ENCODE data around the gene HOXA11.

Gene HOXA11

DNA sequence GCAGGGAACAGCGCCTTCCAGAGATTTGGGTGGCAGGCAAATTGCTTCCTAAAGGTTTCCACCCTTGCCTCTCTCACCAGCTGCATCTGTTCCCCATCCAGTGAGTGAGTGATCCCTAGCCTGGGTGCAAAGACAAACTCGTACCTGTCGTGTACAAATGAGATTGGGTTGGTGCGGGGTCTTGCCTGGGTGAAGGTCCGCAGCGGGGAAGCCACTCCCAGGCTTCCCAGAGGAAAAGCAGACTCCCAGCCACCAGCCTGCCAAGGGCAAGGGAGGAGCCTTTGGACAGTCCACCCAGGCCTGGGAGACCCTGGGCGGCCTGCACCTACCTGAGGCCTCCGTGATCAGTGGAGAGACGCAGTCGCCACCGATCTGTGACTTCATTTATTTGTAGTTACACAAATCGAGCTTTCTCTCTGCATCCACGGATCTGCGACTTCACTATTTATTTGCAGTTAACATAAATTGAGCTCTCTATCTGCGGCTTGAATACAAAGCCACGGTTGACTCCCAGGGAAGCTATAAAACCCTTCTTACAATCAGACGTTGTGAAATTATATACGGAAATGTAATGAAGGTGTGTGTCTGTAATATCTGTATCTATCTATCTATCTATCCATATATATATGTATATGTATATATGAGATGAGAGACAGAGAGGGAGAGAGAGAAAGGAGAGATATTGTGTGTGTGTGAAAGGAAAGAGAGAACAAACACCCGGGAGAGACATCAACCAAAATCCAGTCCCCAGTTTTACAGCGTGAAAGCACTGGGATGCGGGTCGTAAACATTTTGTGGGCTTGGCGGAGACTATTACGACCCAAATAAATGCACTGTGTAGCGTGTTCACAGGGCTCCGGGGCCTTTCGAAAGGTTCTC, 25.5 kb downstream of the HOXA11 start:
- DNase-seq (ENCODE audit: low read depth in 1 of 2, low spot score in 1 of 2): no peak

DNA sequence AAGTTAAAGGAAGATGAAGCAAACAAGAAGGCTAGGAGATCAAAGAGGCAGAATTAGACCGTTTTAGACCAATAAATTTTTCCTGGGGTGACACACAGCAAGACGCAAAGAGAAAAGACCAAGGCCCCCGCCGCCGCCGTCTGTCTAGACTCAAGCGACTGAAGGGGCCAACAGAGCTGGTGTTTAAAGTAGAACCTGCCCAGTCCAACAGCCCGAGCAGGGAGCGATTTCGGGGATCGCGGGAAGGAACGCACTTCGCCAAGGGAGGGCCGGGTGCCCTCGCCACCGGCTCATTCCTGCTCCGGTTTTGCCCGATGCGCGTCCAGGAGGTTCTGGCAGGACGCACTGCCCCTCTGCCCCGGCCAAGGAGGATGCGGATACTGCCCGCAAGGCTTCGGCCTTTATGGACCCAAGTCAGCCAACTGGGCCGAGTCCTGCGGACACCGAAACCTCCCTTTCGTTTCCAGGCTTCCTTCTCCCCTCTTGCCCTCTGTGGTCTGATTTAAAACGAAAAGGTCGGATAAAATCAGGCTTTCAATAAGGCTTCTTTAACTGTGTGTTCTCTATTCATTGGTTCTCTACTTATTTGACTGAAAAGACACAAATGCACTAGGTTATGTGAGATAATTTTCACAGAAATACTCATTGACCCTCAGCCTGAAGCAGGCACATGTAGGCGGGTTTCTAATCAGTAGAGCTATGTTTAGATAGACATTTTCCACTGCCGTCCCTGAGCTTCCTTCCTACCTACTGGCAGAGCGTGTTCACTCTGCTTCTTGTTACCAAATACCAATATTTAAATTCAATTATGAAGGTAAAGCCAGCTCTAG, 26.4 kb downstream of the HOXA11 start:
- no peak for DNase-seq (ENCODE audit: low read depth in 1 of 2, low spot score in 1 of 2)

DNA sequence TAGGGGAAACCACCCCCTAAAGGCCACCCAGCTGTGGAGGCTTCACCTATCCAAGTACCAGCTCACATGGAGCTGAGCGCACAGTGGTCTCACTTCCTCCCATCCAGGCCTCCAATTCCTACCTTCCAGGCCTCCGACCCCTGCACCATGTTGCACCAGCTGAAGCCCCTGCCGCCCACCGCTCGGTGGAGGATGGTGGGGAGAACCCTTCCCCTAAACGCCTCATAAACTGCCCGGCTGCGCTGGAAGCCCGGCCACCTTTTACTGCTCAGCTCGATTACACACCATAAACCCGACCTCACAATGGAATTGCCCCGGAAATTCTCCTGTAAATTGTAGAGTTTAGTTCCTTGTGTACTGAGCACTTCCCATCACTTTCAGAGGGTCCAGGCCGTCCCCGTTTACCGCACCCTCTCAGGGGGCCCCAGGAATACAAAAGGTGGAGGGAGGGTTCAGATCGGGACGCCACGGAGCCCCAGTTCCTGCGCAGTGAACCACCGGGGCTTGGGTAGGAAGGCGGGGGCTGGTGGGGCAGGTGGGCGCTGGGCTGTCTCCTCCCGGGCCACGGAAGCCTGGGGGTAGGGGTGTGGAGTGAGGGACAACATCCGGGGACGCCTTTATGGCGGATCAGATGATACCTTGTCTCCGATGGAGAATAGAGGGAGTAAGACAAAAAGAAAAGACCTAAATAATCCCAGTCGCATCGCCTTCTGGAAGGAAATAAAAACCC, 27.2 kb downstream of the HOXA11 start:
- no peak for DNase-seq (ENCODE audit: low read depth in 1 of 2, low spot score in 1 of 2)

DNA sequence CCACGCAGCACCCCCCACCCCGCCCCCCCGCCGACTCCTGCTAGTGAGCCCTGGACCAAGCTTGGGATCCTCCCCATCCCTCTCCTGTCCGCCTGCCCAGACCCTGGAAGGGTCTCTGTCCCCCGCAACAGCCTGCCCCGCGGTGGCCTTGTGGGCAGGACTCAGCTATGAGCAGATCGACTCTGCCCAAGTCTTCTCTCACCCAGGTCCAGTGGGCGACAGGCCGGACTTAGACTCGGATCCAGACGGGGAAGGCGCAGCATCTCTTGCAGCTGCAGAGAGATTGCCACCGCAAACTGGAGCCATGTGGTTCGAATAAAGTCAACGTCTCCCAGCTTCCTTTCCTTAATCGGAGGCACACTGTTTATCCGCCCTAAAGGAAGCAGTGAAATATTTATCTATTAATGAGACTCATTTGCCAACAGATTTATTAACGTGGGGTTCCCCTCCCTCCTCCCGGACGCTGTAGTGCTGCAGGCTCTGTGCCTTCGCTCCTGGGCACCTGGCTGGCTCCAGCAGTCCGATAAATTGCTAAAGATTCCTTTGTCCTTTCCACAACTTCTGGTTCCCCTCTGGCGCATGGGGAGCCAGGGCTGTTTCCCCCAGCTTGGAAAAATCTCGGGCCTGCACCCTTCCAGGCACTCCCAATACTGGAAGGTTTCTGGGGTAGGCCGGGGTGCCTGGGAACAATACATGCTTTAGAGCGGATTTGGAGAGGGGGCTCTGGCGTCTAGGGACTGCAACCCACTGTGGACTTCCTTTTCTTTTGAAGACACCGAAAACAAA, 27.9 kb downstream of the HOXA11 start:
- no peak for DNase-seq (ENCODE audit: low read depth in 1 of 2, low spot score in 1 of 2)

DNA sequence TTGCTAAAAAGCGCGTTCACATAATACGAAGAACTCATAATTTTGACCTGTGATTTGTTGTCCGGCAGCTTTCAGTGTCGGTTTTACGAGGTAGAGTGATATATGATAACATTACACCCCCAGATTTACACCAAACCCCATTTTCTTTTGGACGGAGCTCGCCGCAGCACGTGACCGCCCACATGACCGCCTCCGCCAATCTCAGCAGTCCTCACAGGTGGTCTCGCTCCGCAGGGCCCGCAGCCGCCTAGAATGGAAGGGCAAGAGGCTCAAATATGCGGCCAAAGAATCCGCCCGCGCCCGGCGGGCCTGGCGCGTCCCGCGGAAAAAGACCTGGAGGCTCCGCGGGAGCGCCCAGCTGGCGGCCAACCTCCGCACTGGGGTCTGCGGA, 28.5 kb downstream of the HOXA11 start, which contains the start of gene HOXA7:
HOXA7 (minus strand) TSS at position 168 of the 391 bp plus-strand sequence; CDS start at position 38, 130 bp downstream.
- no peak for DNase-seq (ENCODE audit: low read depth in 1 of 2, low spot score in 1 of 2)

DNA sequence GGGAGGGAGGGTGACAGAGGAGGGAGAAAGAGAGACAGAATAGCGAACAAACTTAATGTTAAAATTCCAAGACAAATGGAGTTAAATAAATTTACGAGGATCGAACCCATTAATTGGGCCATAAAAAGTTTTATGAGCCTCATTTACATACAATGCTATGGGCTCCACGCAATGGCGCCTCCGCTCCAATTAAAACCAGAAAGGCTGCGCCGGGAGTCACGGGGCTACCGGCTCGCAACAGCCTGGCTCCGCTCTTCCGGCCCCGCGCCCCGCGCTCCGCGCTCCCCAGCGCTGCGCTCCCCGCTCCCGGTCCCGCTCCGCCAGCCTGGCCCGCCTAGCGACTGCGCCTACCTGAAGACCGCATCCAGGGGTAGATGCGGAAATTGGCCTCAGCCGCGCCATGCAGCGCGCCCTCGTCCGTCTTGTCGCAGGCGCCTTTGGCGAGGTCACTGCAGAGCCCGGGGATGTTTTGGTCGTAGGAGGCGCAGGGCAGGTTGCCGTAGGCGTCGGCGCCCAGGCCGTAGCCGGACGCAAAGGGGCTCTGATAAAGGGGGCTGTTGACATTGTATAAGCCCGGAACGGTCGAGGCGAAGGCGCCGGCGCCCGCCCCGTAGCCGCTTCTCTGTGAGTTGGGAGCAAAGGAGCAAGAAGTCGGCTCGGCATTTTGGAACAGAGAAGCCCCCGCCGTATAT, 29.1 kb downstream of the HOXA11 start:
- no peak for DNase-seq (ENCODE audit: low read depth in 1 of 2, low spot score in 1 of 2)

DNA sequence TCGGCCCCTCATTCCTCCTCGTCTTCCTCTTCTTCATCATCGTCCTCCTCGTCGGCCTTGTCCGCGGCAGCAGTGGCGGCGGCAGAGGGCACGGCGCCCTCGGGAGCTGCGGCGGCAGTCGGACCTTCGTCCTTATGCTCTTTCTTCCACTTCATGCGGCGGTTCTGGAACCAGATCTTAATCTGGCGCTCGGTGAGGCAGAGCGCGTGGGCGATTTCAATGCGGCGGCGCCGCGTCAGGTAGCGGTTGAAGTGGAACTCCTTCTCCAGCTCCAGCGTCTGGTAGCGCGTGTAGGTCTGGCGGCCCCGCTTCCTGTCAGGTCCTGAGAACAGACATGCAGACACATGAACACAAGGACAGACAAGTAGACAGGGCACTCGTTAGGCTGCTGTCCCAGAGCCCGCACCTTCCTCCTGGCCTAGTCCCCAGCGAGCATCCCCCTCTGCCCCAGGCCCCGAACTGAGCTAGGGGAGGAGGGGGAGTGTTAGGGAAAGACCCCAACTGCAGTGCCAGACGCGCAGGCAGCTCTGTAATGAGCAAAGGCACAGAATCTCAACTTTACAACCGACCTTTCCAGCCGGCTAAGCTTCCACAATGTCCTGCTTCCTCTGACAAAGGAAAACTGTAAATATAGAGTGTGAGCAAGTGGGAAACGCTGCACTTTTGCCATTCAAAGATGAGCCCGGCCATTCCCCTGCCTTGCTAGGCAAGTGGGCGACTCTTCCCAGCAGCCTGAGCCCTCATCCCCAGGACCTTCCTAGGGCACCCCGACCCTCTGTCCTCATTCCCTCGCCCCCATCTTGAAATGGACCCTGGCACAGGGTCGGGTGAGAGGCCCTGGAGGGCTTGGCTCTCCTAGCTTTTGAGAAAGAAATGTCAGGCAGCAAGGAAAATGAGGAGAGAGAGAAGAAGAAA, 29.9 kb downstream of the HOXA11 start:
- no peak for DNase-seq (ENCODE audit: low read depth in 1 of 2, low spot score in 1 of 2)

DNA sequence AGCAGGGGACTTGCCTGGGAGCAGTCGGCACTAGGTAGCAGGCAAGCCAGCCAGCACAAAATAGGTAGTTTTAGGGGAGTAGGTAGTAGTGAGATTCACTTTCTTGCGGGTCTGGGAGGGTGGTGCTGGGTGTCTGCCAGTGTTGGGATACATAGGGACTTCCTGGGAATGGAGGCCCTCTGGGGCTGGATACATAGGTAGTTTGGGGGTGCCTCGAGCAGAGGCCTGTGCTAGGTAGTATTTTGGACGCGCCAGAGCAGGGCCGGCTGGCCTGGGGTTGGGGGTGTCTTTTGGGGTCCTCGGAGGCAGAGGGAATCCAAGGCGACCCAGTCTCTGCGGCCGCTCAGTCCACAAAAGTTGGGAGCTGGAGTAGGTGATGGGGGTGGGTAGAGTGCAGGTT, 30.7 kb downstream of the HOXA11 start:
- no peak for DNase-seq (ENCODE audit: low read depth in 1 of 2, low spot score in 1 of 2)

DNA sequence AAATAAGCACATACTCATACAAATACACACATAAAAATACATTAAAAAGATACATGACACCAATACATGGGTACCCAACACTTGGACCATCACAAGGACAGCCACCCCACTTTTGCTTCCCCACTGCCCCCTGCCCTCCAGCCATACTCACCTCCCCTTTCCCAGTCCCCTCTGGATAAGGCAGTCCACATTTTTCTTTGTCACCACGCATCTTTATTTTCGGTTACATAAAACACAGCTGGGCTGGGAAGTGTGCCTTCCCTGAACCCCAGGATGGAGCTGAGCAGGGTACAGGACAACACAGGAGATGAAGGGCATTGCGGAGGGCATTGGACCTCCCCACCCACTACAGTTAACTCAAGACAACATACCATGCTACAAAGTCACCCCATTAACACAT, 31.5 kb downstream of the HOXA11 start:
- no peak for DNase-seq (ENCODE audit: low read depth in 1 of 2, low spot score in 1 of 2)

DNA sequence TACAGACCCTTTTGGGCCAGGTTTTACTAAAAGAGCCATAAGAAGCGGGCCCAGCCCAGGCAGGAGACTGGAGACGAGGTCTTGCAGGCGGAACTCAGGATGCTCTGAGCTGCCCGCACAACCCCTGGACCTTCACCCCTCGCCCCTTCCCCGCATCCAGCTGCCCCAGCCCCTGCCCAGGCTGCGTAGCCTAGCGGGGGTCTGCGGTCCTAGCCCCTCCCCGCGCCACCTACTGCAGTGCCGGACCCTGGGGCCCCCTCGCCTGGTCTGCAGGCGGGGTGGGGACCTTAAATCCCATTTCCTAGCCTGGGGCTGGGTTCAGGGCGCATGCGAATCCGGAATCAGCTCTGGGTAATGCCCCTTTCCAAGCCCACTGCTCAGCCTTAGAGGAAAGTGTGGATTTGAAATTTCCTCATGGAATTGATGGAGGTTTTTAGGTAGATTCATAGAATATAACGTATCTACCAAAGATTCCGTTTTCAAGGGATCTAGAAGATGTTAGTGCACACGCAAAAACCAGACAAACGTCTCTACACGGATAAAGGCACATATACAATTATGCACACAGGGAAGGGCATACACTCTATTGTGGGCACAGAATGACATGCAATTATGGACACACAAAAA, 32.1 kb downstream of the HOXA11 start:
- DNase-seq (ENCODE audit: low read depth in 1 of 2, low spot score in 1 of 2): no peak

DNA sequence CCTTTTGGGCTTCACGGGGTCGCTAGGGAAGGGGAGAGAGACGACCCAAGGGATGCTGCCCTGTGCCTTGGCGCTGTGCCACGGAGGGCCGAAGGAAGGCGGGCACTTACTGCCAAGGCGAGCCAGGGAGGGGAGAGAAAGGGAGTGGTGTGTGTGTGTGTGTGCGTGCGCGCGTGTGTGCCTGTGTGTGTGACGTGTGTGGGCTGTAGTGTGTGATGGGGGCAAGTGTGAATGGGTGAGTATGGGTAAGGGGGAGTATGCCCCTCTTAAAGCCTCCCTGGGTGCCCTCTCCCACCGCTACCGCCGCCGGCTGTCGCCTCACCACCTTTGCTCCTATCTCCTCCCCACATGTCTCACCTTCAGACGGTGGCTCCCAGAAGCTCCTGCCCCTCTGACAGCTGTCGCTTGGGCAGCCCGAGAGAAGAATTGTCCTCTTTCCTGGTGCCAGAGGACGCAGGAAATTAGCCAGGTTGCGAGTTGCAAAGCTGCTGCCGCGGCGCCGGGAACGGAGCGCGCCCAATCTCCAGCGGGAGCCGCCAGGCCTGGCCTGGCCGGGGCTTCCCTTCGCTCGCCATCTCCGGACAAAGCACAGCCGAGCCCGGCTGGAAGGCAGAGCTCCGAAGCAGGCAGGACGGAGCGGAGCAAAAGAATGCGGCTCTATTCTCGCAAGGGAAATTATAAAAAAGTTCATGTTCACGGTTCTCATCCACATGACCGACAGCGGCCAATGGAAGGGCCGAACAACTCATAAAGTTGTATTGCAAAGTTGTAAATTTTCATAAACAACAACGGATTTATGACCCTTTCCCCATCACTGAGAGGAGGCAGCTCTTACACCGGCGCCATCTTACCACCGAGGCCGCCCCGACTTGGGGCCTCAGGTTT, 32.9 kb downstream of the HOXA11 start, which contains the start of gene HOXA3:
HOXA3 (minus strand) TSS at position 653 of the 885 bp plus-strand sequence. CDS start 41,943 bp downstream, outside the sequence.
- DNase-seq (ENCODE audit: low read depth in 1 of 2, low spot score in 1 of 2): no peak

DNA sequence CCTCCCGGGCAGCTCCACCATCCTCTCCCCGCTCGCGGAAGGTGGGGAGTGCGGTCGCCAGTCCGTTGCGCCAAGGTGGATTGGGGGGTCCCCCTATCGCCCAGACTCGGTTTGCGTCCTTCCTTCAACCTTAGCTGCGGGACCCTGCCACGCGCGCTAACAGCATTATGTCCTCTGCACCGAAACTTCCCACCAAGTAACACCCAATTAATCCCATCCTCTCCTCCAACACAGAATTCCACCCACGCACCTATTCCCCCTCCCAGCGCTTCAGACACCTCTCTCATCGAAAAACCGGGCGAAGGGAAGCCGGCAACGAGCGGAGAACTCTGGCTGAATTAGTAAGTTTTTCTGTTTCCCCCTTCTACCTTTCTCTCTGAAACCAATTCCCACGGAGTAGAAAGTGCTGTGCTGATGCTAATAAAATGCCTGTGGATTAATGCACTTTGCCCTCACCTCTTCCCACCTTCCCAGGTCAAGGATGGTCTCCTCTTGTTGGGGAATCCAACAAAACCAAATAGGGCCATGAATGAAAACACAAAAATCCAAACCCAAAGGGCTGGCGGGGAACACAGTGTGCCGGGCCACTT, 33.6 kb downstream of the HOXA11 start:
- no peak for DNase-seq (ENCODE audit: low read depth in 1 of 2, low spot score in 1 of 2)

DNA sequence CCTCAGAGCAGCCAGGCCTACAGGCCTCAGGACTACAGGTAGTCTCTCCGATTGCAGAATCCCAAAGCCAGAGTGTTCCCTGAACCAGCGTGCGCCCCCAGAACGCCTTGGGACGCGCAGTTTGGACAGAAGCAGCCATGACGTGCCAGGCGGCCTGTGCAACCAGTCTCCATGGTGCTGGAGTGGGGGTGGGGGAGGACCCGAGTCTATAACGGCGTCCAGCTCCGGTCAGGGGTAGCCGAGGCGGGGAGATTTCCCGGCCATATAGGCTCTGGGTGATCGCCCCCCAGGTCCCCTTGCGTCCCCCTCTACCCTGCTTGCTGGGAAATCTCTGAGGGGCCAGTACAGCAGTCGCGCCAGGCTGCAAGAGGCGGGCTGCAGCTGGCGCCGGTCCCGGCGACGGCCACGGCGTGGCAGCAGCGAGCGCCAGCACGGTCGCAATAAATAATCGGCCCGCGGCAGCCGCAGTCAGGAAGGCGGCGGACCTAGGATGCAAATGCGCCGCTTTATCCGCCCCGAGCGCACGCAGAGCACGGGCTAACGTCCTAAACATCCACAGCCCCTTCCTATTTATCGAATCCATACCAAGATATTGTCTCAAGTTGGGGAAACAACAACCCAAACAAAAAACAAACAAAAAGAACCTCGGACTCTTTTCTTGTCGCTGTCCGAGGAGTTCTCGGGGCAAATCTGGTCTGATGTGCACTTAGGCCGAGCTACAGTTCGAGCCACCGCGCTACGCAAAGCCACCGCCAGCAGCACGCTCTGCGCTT, 34.3 kb downstream of the HOXA11 start:
- peak in 1 of 2 donors; percentile 37 for DNase-seq (ENCODE audit: low read depth in 1 of 2, low spot score in 1 of 2)

DNA sequence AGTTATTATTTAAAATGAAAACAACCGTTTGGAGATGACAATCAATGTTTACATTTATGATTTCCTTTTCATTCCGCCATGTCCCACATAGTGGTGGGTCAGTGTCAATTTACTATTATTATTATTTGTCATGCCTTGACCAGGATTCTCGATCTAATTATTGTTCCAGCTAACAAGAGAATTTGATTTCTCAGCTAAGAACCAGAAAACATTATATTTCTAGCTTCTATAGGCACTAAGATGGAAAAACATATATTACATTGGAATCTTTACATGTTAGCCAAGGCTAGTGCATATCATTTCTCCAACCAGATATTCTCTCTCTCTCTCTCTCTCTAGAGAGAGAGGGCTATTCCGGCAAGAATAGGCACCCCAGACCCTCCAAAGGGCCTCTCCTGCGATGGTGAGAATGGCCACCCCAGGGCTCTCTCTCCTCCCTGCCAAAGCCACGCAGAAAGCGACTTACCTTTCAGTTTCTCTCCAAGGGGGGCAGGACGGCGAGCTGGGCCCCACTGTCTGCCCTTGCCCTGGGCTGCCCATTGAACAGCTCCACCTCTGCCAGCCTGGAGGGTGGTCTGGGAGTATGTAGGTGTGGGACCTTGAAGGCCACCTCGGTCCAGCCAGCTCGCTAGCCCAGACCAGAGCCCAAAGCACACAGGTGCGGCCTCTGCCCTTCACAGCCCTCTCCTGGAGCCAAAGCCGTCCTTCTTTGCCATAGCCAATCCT, 35.0 kb downstream of the HOXA11 start:
- no peak for DNase-seq (ENCODE audit: low read depth in 1 of 2, low spot score in 1 of 2)

DNA sequence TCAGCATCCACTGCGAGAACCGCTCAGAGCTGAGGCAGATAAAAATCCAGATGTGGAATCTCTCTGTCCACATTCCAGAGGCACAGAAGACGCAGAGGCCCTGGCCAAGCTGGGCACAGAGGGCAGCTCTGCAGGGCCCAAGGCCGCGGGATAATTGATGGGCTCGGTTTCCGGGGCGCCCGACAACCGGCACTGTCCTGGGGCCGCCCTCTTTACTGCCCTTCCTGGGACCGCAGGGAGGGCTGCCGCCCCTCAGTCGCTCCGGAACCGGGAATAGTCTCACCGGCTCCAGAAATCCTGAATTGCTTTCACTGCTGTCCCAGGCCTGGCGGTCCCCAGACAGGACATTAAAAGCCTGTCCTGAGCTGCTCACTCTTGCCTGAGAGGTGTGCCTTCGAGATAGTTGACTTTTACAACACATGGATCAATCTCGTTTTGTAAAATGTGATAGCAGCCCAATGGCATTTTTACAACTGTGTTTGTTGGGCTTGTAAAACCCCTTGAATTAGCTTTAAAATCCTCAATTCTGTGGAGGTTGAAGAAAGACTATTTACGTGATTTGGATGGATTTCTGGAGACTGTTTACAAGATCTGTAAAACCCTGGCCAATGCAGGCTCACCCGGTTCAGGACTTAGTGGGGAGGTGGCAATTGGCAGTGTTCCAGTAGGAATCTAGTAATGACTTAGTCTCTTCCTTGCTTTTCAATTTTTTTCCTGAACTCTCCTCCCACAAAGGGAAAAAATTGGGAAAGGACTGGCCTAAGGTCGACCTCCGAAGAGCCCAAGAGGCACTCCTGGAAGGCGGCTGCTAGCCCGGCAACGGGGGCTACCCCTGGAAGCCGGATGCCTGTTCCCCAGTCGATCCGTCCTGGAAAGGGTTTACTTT, 36.0 kb downstream of the HOXA11 start:
- no peak for DNase-seq (ENCODE audit: low read depth in 1 of 2, low spot score in 1 of 2)
